Aorta (tissue), 5 donors: ENCODE measurements around the gene RNF111. TPM values are rescaled to one million over a fixed set of nuclear protein-coding genes. Genes with fewer than 3 reads are reported as not detected.
"Not testable (repeated sequence)": the region's sequence is repeated elsewhere in the genome, so short reads cannot be mapped to it uniquely, and the experiment has no call there.

Source experiments
- ATAC-seq: fragments of 200-7000 bp; cut with Tn5 transposase; one replicate; pipeline ENCODE4 v1.9.1; 2022; ENCODE audit warnings: moderate library complexity; ENCODE audit not compliant: low FRiP score
- DNase-seq, 2 donors: peaks; one replicate each; pipeline ENCODE4 v3.0.0-alpha.2; 2020
- H3K27ac ChIP-seq, 2 donors: one replicate each; pipeline ENCODE4 v1.5.1; 2013; ENCODE audit warnings: low read length in 2 of 2, mild to moderate bottlenecking in 2 of 2, moderate library complexity in 2 of 2, control low read depth in 1 of 2, inconsistent platforms in 1 of 2, low read depth in 1 of 2
- H3K27me3 ChIP-seq, 2 donors: one replicate each; pipeline ENCODE4 v1.6.1; 2013; ENCODE audit warnings: control low read depth in 1 of 2, low read length in 1 of 2, mild to moderate bottlenecking in 1 of 2, moderate library complexity in 1 of 2; ENCODE audit not compliant: insufficient read depth in 2 of 2, control insufficient read depth in 1 of 2
- H3K36me3 ChIP-seq, 2 donors: one replicate each; pipeline ENCODE4 v1.6.1; 2013; ENCODE audit warnings: control low read depth in 1 of 2, low read length in 1 of 2, mild to moderate bottlenecking in 1 of 2; ENCODE audit not compliant: insufficient read depth in 2 of 2, control insufficient read depth in 1 of 2
- H3K4me1 ChIP-seq, 2 donors: one replicate each; pipeline ENCODE4 v1.6.1; 2013; ENCODE audit warnings: low read length in 2 of 2, control low read depth in 1 of 2, mild to moderate bottlenecking in 1 of 2, moderate library complexity in 1 of 2; ENCODE audit not compliant: insufficient read depth in 2 of 2, control insufficient read depth in 1 of 2
- H3K4me3 ChIP-seq, 2 donors: one replicate each; pipeline ENCODE4 v1.5.1; 2013; ENCODE audit warnings: low read length in 2 of 2, control low read depth in 1 of 2, mild to moderate bottlenecking in 1 of 2
- H3K9me3 ChIP-seq: one replicate; pipeline ENCODE4 v1.6.1; 2013; ENCODE audit warnings: mild to moderate bottlenecking, low read length; ENCODE audit not compliant: control insufficient read depth
- WGBS, 2 donors: extraction: QIAGEN DNeasy Blood & Tissue Kit; methylation state at CpG; one replicate each; pipeline ENCODE4 v1.1.7; 2013; 5-methylcytosine and 5-hydroxymethylcytosine counted together
- intact Hi-C, 2 donors: fragments of 100-400 bp; cut with DNase I; formaldehyde crosslinking; loops; one replicate each; pipeline versions ENCODE4 v1.14.2 to v1.15.0; 2022
- polyA plus RNA-seq, 2 donors: library from polyadenylated mRNA; stranded (reverse); fragments of 200-250 nt; gene quantifications; one replicate each; pipeline ENCODE4 v1.2.3, GENCODE V29; 2013
- total RNA-seq, 2 donors: library from RNA; stranded (reverse); fragmentation: NEBNext Ultra II Directional; extraction: Animal tissue kit (Norgen Biotek cat#: 25700); gene quantifications; one replicate each; pipeline ENCODE4 v1.2.1, GENCODE V29; 2021
- donor health status: healthy with polysubstance abuse.
- donor health status: Bipolar disorder and iron deficiency.
- donor health status: DM: no; HTN: no; CAD: no.
- donor health status: DM: no; HTN: no; CAD: no.
- donor health status: DM: yes; HTN: yes; CAD: no.

RNF111 gene
- total and polyA plus RNA-seq, 4 donors, result 3.3 to 40.7 (median 19.4) TPM

DNA sequence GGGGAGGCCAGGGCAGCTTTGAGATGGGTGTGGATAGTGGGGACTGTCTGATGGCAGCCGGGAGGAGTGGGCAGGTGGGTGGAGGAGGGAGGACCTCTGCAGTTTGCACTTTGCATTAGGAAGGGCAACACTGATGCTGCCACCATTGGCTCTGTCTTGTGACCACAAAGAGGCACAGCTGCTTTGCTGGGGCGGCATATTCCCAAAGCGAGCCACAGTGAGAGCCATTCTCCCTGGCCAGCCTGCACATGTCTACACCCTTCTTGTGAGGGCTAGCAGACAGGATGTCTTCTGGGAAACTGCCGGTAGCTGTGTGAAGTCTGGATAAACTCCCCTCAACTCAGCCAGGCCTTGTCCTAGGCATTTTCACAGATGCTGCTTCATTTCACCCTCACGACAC is 155.8 kb downstream of the RNF111 start:
- intact Hi-C loops, result no loop called here
- no peaks in the 10 kb centered on the region for H3K27me3 ChIP-seq
- no peaks in the 10 kb centered on the region for H3K4me1 ChIP-seq
- WGBS, 2 donors, result 86 to 91% methylated on average over 5 of the region's 5 CpGs
- DNase-seq (no peak), ATAC-seq (no peak)
- no peak overlapping the region for H3K27ac ChIP-seq
- peaks cover 0 to 3% of the 10 kb centered on the region in 2 donors for H3K36me3 ChIP-seq
- no peak overlapping the region for H3K4me3 ChIP-seq
- H3K9me3 ChIP-seq, result no peaks in the 10 kb centered on the region

DNA sequence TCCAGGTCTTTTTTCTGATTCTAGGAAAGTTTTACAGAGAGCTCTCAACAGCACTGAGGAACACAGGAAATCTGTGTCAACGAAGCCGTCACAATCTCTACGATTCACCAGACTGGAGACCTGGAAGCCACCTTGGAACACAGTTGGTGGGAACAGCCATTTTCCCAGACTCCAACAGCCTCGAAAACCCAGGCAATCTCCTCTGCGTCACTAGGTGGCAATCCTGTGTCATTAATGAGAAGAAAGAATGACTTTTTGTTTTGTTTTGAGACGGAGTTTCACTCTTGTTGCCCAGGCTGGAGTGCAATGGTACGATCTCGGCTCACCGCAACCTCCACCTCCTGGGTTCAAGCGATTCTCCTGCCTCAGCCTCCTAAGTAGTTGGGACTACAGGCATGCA is 157.1 kb downstream of the RNF111 start:
- H3K4me1 ChIP-seq, result not testable (repeated sequence)

More for the DNA sequence above, 157.1 kb downstream of the RNF111 start:
- H3K36me3 ChIP-seq, H3K9me3 ChIP-seq, H3K27me3 ChIP-seq, H3K4me3 ChIP-seq, ATAC-seq, H3K27ac ChIP-seq, intact Hi-C loops, DNase-seq: not testable (repeated sequence)
- 81 to 83% methylated on average over 10 of the region's 10 CpGs for WGBS, 2 donors

Other genes with a start within 250 kb of the RNF111 start
- gene ADAM10, start 238.0 kb upstream of the RNF111 start, total RNA-seq, result 100 to 1,000 TPM in 1 of 2 donors, 10 to 100 TPM in 1; 92.8 to 115 TPM
- 10 to 100 TPM; 11.6 to 22.3 TPM for gene ADAM10, start 238.0 kb upstream of the RNF111 start, polyA plus RNA-seq
- gene MINDY2, start 216.4 kb upstream of the RNF111 start, total RNA-seq, result 10 to 100 TPM; 46.3 to 48.0 TPM
- gene MINDY2, start 216.4 kb upstream of the RNF111 start, polyA plus RNA-seq, result 10 to 100 TPM; 10.1 to 10.5 TPM
- gene SLTM, start 54.0 kb upstream of the RNF111 start, total RNA-seq, result 10 to 100 TPM; 93.0 to 99.5 TPM
- 10 to 100 TPM; 42.4 to 56.8 TPM for gene SLTM, start 54.0 kb upstream of the RNF111 start, polyA plus RNA-seq
- gene CCNB2, start 117.5 kb downstream of the RNF111 start, total RNA-seq, result 1 to 10 TPM in 1 of 2 donors, under 1 TPM in 1; 0.32 to 2.2 TPM
- 1 to 10 TPM in 1 of 2 donors, not detected in 1; 1.5 TPM for gene CCNB2, start 117.5 kb downstream of the RNF111 start, polyA plus RNA-seq
- gene LDHAL6B, start 219.2 kb downstream of the RNF111 start, total RNA-seq, result not detected
- gene LDHAL6B, start 219.2 kb downstream of the RNF111 start, polyA plus RNA-seq, result not detected